HEK293 (cell line): Measurements from ENCODE around the gene CENPF.

ENCODE experiments used
- CTCF ChIA-PET: fragments of 350-600 bp; formaldehyde crosslinking; extraction: SDS; loops from one replicate; lab custom pipeline; 2021; ENCODE audit warnings: antibody characterized with exemption; lab: Yijun Ruan, JAX
- POLR2A ChIA-PET: fragments of 300-600 bp; formaldehyde crosslinking; extraction: SDS; loops from one replicate; lab custom pipeline; 2020; ENCODE audit warnings: antibody characterized with exemption, inconsistent platforms; lab: Yijun Ruan, JAX
- H3K27ac ChIP-seq: fragments of 200-500 bp; sonication (Bioruptor generic); 2 replicates; pipeline ENCODE4 v1.5.1; 2014; ENCODE audit warnings: low read depth, low read length, control low read depth, inconsistent platforms; ENCODE audit errors: extremely low read depth
- H3K36me3 ChIP-seq, 2 experiments: fragments of 200-500 bp in 1 of 2; sonication (Bioruptor generic) in 1 of 2; 1 replicate in 1 of 2; 2 replicates in 1 of 2; pipeline ENCODE4 v1.5.1; 2014 to 2017; ENCODE audit warnings: inconsistent platforms in 2 of 2, low read length in 2 of 2; ENCODE audit not compliant: control insufficient read depth in 2 of 2, insufficient read depth in 1 of 2
- H3K4me1 ChIP-seq: fragments of 200-500 bp; sonication (Bioruptor generic); 2 replicates; pipeline ENCODE4 v1.5.1; 2014; ENCODE audit warnings: mild to moderate bottlenecking, low read length, inconsistent platforms; ENCODE audit not compliant: control insufficient read depth, insufficient read depth
- H3K4me3 ChIP-seq: 2 replicates; pipeline ENCODE4 v1.5.1; 2011; ENCODE audit warnings: low read depth, mild to moderate bottlenecking, control low read depth, low read length, moderate library complexity
- H3K9me3 ChIP-seq: fragments of 200-500 bp; sonication (Bioruptor generic); 2 replicates; pipeline ENCODE4 v1.5.1; 2014; ENCODE audit warnings: low read depth, low read length, inconsistent platforms; ENCODE audit not compliant: control insufficient read depth, insufficient read depth
- GLIS1 ChIP-seq: fragments of 450-650 bp; formaldehyde crosslinking; IDR thresholded peaks from 2 replicates; pipeline ENCODE4 v1.5.1; 2016; ENCODE audit warnings: missing biosample characterization, missing genetic modification characterization
- HOXC10 ChIP-seq: sonication (generic); formaldehyde crosslinking; IDR thresholded peaks from 2 replicates; pipeline ENCODE4 v1.8.1; 2023; ENCODE audit warnings: mild to moderate bottlenecking, missing genetic modification reagents
- KLF7 ChIP-seq: fragments of 450-650 bp; formaldehyde crosslinking; IDR thresholded peaks from 2 replicates; pipeline ENCODE4 v1.5.1; 2016; ENCODE audit warnings: missing biosample characterization, missing genetic modification characterization, borderline replicate concordance
- PRDM4 ChIP-seq: fragments of 450-650 bp; formaldehyde crosslinking; IDR thresholded peaks from 2 replicates; pipeline ENCODE4 v1.5.1; 2017; ENCODE audit warnings: missing biosample characterization, missing genetic modification characterization
- RBAK ChIP-seq: fragments of 450-650 bp; formaldehyde crosslinking; IDR thresholded peaks from 2 replicates; pipeline ENCODE4 v1.5.1; 2016; ENCODE audit warnings: missing biosample characterization, missing genetic modification characterization
- REPIN1 ChIP-seq: fragments of 450-650 bp; formaldehyde crosslinking; IDR thresholded peaks from 2 replicates; pipeline ENCODE4 v1.5.1; 2017; ENCODE audit warnings: missing biosample characterization, missing genetic modification characterization, low read depth
- ZBTB17 ChIP-seq: fragments of 450-650 bp; formaldehyde crosslinking; IDR thresholded peaks from 2 replicates; pipeline ENCODE4 v1.5.1; 2016; ENCODE audit warnings: missing biosample characterization, missing genetic modification characterization
- ZBTB21 ChIP-seq: fragments of 450-650 bp; formaldehyde crosslinking; IDR thresholded peaks from 2 replicates; pipeline ENCODE4 v1.5.1; 2017; ENCODE audit warnings: missing biosample characterization, missing genetic modification characterization
- ZBTB44 ChIP-seq: fragments of 450-650 bp; IDR thresholded peaks from 2 replicates; pipeline ENCODE4 v1.5.1; 2018; ENCODE audit warnings: missing biosample characterization, mild to moderate bottlenecking, missing genetic modification characterization
- ZFHX2 ChIP-seq: fragments of 450-650 bp; formaldehyde crosslinking; conservative IDR thresholded peaks from 2 replicates; pipeline ENCODE4 v1.5.1; 2016; ENCODE audit warnings: missing biosample characterization, missing genetic modification characterization
- ZFP3 ChIP-seq: fragments of 450-650 bp; formaldehyde crosslinking; IDR thresholded peaks from 2 replicates; pipeline ENCODE4 v1.5.1; 2016; ENCODE audit warnings: low read depth, missing biosample characterization, missing genetic modification characterization
- ZNF121 ChIP-seq: fragments of 450-650 bp; formaldehyde crosslinking; IDR thresholded peaks from 2 replicates; pipeline ENCODE4 v1.5.1; 2016; ENCODE audit warnings: missing biosample characterization, missing genetic modification characterization
- ZNF155 ChIP-seq: fragments of 450-650 bp; formaldehyde crosslinking; IDR thresholded peaks from 2 replicates; pipeline ENCODE4 v1.5.1; 2016; ENCODE audit warnings: missing biosample characterization, missing genetic modification characterization
- ZNF157 ChIP-seq: fragments of 450-650 bp; formaldehyde crosslinking; IDR thresholded peaks from 2 replicates; pipeline ENCODE4 v1.5.1; 2016; ENCODE audit warnings: missing biosample characterization, missing genetic modification characterization
- ZNF19 ChIP-seq: fragments of 450-650 bp; formaldehyde crosslinking; IDR thresholded peaks from 2 replicates; pipeline ENCODE4; 2016; ENCODE audit warnings: missing biosample characterization, missing genetic modification characterization, low read depth
- ZNF391 ChIP-seq: fragments of 450-650 bp; formaldehyde crosslinking; IDR thresholded peaks from 2 replicates; pipeline ENCODE4 v1.5.1; 2016; ENCODE audit warnings: low read depth, missing biosample characterization, missing genetic modification characterization, borderline replicate concordance
- ZNF510 ChIP-seq: fragments of 450-650 bp; formaldehyde crosslinking; IDR thresholded peaks from 2 replicates; pipeline ENCODE4 v1.5.1; 2018; ENCODE audit warnings: mild to moderate bottlenecking, missing genetic modification characterization, missing biosample characterization; ENCODE audit not compliant: insufficient replicate concordance
- ZNF558 ChIP-seq: fragments of 450-650 bp; formaldehyde crosslinking; IDR thresholded peaks from 2 replicates; pipeline ENCODE4 v1.5.1; 2016; ENCODE audit warnings: missing biosample characterization, missing genetic modification characterization
- ZNF670 ChIP-seq: fragments of 450-650 bp; formaldehyde crosslinking; IDR thresholded peaks from 2 replicates; pipeline ENCODE4 v1.5.1; 2016; ENCODE audit warnings: missing biosample characterization, missing genetic modification characterization, low read depth
- ZNF692 ChIP-seq: fragments of 450-650 bp; formaldehyde crosslinking; IDR thresholded peaks from 2 replicates; pipeline ENCODE4 v1.5.1; 2016; ENCODE audit warnings: missing biosample characterization, missing genetic modification characterization
- ZNF791 ChIP-seq: fragments of 450-650 bp; formaldehyde crosslinking; IDR thresholded peaks from 2 replicates; pipeline ENCODE4 v1.5.1; 2016; ENCODE audit warnings: missing biosample characterization, missing genetic modification characterization
- ZSCAN23 ChIP-seq: fragments of 450-650 bp; formaldehyde crosslinking; IDR thresholded peaks from 2 replicates; pipeline ENCODE4 v1.5.1; 2016; ENCODE audit warnings: missing biosample characterization, missing genetic modification characterization

The CENPF gene

GRCh38 chr1:214638459-214638807 is 35.4 kb downstream of the CENPF start:
- Histone ChIP-seq H3K36me3 (peaks cover 26 to 98% of the 10 kb centered on the region in 2 experiments; a peak in 2 of 3 replicates), H3K4me1 (no peaks in the 10 kb centered on the region), H3K4me3 (no peak overlapping the region)

GRCh38 chr1:214638997-214639396 is 36.0 kb downstream of the CENPF start:
- peaks cover 29 to 97% of the 10 kb centered on the region in 2 experiments; a peak in 2 of 3 replicates for H3K36me3 ChIP-seq
- no peaks in the 10 kb centered on the region for H3K4me1 ChIP-seq
- no peak for TF ChIP-seq ZNF692 (tag by site-specific recombination)
- no peak for TF ChIP-seq ZNF121 (tag by site-specific recombination)
- TF ChIP-seq ZBTB44 (tag by site-specific recombination), result no peak
- no peak for TF ChIP-seq HOXC10 (CRISPR knock-in tag)
- TF ChIP-seq ZNF558 (tag by site-specific recombination), result no peak
- TF ChIP-seq PRDM4 (tag by site-specific recombination), result no peak
- TF ChIP-seq ZNF510 (tag by site-specific recombination), result no peak
- TF ChIP-seq ZNF155 (tag by site-specific recombination), result no peak
- no peak for TF ChIP-seq ZSCAN23
- TF ChIP-seq RBAK (tag by site-specific recombination), result no peak
- TF ChIP-seq GLIS1 (tag by site-specific recombination), result no peak
- TF ChIP-seq ZBTB17, result no peak
- TF ChIP-seq ZNF19, result no peak
- TF ChIP-seq ZBTB21, result no peak
- TF ChIP-seq ZFHX2 (tag by site-specific recombination), result no peak
- no peak for TF ChIP-seq ZNF670 (tag by site-specific recombination)
- TF ChIP-seq KLF7 (tag by site-specific recombination), result no peak
- TF ChIP-seq ZFP3, result no peak
- H3K27ac ChIP-seq, result no peak overlapping the region
- CTCF ChIA-PET, result interaction anchor here (0.7 to 5.2 kb wide), 7 partner anchors 12 to 830 kb away, joined by 3 to 50 read pairs (median 4); no protein-coding TSS in a partner anchor
- no peaks in the 10 kb centered on the region for H3K9me3 ChIP-seq
- H3K4me3 ChIP-seq, result no peak overlapping the region
- POLR2A ChIA-PET, result no interaction called here

More at GRCh38 chr1:214638459-214638807, 35.4 kb downstream of the CENPF start:
- TF ChIP-seq ZNF157 (tag by site-specific recombination) (no peak), ZNF391 (tag by site-specific recombination) (no peak), REPIN1 (tag by site-specific recombination) (no peak), ZNF791 (tag by site-specific recombination) (no peak), ZNF19 (no peak), ZNF155 (tag by site-specific recombination) (no peak)
- TF ChIP-seq, all 188 proteins: peak for 0
- ChIA-PET CTCF (interaction anchor here (0.6 to 5.2 kb wide), 23 partner anchors 10 to 1521 kb away, joined by 3 to 50 read pairs (median 4); no protein-coding TSS in a partner anchor), POLR2A (no interaction called here)
- no peak overlapping the region for H3K27ac ChIP-seq
- H3K9me3 ChIP-seq, result no peaks in the 10 kb centered on the region
